GM21528 (cell line): ENCODE results near the gene SYCE1L.
"Not testable (repeated sequence)": the region's sequence is repeated elsewhere in the genome, so short reads cannot be mapped to it uniquely, and the experiment has no call there.

Experiments
- ATAC-seq: cut with Tn5 transposase; IDR thresholded peaks from one replicate; pipeline ENCODE4 v1.9.1; 2021; ENCODE audit warnings: mild to moderate bottlenecking, moderate library complexity; ENCODE audit not compliant: unreplicated experiment, low FRiP score

SYCE1L gene

GRCh38 chr16:77199211-77199610 is at the start of gene SYCE1L:
TSS of gene SYCE1L (plus strand) at chr16:77199408. CDS start at chr16:77199452, 44 bp downstream.
- no peak for ATAC-seq

DNA sequence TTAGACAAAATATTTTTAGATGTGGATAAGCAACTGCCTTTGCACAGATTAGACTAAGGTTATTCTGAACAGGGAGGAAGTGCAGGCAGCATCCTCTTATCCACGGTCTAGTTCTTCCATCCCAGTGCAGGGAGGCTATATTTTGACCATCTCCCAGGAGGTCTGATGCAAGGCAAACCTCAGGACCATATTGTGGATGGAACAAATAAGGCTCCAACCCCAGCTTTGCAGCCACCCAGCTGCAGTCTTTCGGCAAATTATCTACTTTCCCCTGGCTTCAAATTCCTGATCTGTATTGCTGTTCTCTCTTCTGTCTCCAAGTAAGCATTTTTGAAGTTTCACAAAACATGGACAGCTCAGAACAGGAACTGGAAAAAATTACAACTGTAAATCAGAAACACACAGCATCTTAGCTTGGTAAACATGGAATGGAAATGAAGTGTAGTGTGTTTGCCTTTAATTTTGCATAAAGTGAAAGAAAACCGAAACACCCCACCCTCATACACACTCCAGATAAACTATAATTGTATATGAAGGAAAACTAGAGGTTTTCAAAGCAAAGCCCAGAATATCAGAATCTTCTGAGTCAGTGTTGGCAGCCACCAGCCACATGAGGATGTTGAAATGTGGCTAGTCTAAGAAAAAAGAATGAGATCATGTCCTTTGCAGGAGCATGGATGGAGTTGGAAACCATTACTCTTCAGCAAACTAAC is 41.7 kb upstream of the SYCE1L start:
- no peak for ATAC-seq

DNA sequence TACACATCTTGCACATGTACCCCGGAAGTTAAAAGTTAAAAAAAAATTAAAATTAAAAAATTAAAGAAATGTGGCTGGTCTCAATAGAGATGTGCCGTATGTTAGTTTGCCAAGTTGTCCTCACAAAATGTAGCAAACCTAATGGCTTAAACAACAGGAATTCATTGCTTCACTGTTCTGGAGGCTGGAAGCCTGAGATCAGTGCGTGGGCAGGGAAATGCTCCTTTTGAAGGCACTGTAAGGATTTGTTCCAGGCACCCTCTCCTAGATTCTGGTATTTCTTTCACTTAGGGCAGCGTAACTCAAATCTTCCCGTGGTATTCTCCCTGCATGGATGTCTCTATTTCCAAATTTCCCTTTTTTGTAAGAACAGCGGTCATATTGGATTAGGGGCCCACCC is 40.9 kb upstream of the SYCE1L start:
- ATAC-seq: no peak

GRCh38 chr16:77165006-77165405 is 34.2 kb upstream of the SYCE1L start:
- no peak for ATAC-seq

DNA sequence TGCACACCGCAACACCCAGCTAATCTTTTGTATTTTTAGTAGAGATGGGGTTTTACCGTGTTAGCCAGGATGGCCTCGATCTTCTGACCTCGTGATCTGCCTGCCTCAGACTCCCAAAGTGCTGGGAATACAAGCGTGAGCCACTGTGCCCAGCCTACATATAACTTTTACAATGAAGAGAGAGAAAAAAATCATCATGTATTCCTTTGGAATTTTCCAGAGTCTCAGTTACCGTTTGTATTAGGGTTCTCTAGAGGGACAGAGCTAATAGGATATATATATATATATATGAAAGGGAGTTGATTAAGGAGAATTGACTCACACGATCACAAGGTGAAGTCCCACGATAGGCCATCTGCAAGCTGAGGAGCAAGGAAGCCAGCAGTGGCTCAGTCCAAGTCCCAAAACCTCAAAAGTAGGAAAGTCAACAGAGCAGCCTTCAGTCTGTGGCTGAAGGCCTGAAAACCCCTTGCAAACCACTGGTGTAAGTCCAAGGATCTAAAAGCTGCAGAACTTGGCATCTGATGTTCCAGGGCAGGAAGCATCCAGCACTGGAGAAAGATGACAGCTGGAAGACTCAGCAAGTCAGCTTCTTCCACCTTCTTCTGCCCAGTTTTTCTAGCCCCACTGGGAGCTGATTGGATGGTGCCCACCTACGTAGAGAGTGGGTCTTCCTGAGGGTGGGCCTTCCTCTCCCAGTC is 33.5 kb upstream of the SYCE1L start:
- ATAC-seq: not testable (repeated sequence)

DNA sequence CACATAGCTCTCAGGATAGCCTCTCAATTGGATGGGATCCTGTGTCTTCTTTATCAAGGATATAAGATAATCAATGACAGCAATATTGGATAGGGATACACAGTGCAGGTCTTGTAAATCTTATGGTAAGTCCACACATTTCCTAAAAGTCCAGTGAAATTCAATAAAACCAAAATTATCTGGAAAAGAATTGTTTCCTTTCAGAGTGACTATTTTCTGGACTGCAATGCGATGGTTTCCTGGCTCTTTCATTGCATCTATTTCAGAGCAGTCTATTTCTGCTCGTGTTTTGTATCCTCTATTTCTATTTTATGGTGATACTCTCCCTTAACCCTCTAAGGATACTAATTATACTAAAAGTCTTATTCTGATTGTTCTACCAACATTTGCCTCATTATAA is 32.5 kb upstream of the SYCE1L start:
- ATAC-seq: no peak

GRCh38 chr16:77168901-77169300 is 30.3 kb upstream of the SYCE1L start:
- ATAC-seq: no peak

DNA sequence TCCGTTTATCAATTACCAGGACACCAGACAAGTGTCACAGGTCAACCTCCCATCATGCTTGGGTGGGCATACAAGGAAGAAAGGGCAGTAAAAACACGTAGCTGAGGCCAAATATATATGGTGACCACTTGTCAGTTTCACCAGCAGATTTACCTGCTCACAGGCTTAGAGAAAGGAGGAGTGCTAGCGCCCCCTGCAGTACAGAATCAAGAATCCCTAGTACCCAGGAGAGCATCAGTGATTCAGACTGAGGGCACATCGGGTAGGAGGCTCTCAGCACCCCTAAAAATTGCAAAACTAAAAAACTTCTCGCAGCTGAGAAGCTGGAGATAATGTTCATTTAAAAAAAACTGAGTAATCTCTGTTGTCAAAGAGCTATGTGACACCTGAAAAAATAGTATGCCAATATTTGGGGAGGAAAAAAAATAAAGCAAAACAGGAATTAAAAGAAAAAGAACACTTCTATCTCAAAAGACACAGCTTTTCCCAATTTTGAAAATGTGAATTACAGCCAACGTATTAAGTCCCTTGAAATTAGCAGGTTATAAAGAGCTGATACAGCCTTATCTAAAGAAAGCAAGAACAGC is 29.5 kb upstream of the SYCE1L start:
- peak; percentile 56 for ATAC-seq

DNA sequence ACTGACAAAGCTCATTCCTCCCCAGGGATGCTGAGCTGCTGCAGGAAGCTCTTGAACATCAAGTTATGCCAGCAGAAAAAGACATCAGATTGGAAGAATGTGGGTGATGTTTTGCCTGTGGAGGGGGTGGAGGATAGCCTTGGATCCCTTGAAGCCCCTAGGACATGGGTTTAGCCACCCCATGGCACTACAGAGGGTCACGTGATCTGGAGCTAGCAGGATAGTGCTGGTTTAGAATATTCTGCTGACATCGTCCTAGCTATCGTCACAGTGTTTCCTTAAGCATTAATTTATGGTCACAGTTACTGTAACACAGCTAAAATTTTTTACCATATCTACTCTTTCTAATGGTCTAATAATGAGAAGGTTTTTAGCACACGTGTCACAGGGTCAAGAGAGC is 28.4 kb upstream of the SYCE1L start:
- no peak for ATAC-seq

DNA sequence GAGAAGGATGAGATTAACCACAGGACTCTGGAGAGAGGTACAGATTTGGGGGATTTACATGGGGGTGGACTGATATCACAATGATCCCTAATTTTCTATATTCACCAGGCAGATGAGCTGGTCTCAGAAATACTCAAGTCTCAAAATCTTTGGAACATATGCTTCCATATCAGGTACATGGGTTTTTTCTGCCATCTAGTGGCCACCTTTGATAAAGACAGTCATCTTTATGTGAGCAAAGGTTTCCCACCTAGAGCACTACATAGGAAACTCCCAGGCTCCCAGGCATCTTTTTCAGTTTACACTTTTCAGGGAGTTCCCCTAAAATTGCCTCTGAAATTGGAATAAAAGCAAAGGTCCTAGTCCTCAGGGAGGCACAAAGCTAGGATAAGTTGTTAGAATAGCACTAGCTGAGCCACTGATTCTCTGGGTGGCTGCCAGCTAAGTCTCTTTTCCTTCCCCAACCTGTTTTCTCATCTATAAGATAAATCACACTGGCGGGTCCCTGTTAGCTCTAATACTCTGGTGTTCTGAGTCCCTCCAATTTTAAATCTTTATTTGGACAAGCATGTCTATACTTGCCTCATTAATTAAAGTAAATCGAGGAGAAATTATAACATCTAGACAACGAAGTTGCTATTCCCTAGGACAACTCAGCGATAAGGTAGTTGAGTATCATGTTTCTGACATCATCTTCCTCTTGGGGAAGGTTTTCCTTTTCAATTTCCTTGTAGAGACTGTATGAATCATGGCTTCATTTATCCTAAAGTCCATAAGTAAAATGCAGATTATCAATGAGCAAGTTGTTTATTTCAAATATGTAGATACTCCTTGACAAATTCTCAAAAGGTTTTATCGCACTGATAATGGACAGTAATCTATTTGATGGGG is 27.2 kb upstream of the SYCE1L start:
- peak; percentile 94 for ATAC-seq

GRCh38 chr16:77172951-77173350 is 26.3 kb upstream of the SYCE1L start:
- no peak for ATAC-seq

DNA sequence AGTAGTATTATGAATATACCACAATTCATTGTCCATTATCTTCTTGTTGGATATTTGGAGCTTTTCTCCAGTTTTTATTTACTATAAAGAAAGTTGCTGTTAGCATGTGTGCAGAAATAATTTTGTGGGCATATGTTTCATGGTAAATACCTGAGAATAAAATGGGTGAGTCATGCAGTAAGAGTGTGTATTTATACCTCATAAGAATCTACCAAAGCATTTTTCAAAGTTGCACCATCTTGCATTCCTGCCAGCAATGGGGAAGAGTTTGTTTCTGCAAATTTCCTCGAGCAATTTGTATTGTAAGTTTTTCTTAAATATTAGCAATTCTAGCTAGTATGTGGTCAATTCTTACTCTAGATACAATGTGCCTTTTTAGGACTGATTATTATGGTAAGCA is 16.1 kb upstream of the SYCE1L start:
- no peak for ATAC-seq

DNA sequence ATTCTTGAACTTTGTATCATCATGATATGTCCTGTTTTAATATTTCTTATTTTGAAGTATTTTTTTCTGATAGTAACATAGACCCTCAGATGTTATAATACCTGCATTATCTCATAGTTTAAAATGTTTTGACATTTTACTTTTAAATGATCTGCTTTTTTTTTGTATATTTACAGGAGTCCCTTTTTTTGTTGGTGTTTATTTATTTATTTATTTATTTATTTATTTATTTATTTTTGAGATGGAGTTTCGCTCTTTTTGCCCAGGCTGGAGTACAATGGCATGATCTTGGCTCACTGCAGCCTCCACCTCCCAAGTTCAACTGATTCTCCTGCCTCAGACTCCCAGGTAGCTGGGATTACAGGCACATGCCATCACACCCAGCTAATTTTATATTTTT is 12.9 kb upstream of the SYCE1L start:
- not testable (repeated sequence) for ATAC-seq

DNA sequence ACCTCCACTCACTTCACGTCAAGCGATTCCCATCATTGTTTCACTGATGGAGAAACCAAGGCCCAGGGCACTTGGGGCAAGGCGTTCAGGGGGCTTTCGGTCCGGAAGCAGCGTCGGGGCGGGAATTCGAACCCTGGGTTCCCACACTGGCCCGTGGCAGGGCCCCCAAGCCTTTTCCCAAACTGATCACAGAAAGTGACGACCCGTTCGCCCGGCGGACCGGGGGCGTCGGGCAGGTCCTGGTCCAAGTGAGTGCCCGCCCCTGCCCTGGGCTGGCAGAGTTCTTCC is 9.1 kb upstream of the SYCE1L start:
- peak; percentile 2 for ATAC-seq

- ATAC-seq: peak; percentile 99
These were observed 8.5 kb upstream of the SYCE1L start, which contains the start of gene MON1B for GRCh38 chr16:77190478-77191258. TSS of gene MON1B (plus strand) at chr16:77191190. CDS start at chr16:77191486, 296 bp downstream.

GRCh38 chr16:77191259-77191969 is 7.8 kb upstream of the SYCE1L start:
- peak; percentile 0 for ATAC-seq

- ATAC-seq: no peak
These were observed 5.8 kb upstream of the SYCE1L start for GRCh38 chr16:77193377-77193776.

GRCh38 chr16:77194295-77195231 is 4.6 kb upstream of the SYCE1L start:
- ATAC-seq: no peak
